ENCODE results near the gene ZBTB46. TPM values are rescaled to one million over a fixed set of nuclear protein-coding genes. Genes with fewer than 3 reads are reported as not detected.

ZBTB46 gene
- total RNA-seq, 6 experiments from 2014 or later = 0.38 to 1.1 (median 0.64) TPM

DNA sequence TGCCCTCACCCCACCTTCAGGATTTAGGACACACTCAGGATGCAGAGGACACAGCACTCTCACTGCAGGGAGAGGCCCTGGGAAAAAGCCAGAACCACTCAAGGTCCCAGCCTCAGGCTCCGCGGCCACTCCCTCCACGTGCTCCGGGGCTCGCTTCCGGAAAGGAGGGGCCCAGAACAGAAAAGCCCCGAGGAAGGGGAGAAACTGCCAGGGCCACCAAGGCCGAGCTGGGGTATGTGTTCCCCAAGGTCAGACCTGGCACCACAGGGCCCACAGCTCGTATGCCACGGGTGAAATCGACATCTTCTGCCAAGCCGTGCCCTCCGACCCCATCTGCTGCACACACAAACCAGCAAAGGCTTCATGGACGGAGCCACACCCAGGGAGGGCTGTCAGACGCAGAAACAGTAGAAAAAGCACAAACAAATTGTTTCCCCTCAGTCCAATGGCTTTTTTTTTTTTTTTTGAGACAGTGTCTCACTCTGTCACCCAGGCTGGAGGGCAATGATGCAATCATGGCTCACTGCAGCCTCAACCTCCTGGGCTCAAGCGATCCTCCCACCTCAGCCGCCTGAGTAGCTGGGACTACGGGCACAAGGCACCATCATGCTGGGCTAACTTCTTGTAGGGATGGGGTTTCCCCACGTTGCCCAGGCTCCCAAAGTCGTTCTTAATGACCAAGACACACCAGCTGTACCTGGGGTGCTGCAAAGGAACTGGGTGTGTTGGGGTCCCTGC lies 58.1 kb downstream of the ZBTB46 start:
- peaks cover 18% of the 10 kb centered on the region for H3K4me1 Mint-ChIP-seq (ENCODE audit: low read depth)
- TF ChIP-seq, protein P1, sequence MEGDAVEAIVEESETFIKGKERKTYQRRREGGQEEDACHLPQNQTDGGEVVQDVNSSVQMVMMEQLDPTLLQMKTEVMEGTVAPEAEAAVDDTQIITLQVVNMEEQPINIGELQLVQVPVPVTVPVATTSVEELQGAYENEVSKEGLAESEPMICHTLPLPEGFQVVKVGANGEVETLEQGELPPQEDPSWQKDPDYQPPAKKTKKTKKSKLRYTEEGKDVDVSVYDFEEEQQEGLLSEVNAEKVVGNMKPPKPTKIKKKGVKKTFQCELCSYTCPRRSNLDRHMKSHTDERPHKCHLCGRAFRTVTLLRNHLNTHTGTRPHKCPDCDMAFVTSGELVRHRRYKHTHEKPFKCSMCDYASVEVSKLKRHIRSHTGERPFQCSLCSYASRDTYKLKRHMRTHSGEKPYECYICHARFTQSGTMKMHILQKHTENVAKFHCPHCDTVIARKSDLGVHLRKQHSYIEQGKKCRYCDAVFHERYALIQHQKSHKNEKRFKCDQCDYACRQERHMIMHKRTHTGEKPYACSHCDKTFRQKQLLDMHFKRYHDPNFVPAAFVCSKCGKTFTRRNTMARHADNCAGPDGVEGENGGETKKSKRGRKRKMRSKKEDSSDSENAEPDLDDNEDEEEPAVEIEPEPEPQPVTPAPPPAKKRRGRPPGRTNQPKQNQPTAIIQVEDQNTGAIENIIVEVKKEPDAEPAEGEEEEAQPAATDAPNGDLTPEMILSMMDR (IDR thresholded peaks at IDR 0.05) = no peak
- no peaks in the 10 kb centered on the region for H3K36me3 Mint-ChIP-seq (ENCODE audit: low read depth)
- no peaks in the 10 kb centered on the region for H3K9me3 Mint-ChIP-seq
- peaks cover 6% of the 10 kb centered on the region for H3K27me3 Mint-ChIP-seq (ENCODE audit: insufficient read depth)
- no peak overlapping the region for H3K27ac Mint-ChIP-seq
- H3K4me3 Mint-ChIP-seq = no peak overlapping the region
- DNase-seq = no peak

DNA sequence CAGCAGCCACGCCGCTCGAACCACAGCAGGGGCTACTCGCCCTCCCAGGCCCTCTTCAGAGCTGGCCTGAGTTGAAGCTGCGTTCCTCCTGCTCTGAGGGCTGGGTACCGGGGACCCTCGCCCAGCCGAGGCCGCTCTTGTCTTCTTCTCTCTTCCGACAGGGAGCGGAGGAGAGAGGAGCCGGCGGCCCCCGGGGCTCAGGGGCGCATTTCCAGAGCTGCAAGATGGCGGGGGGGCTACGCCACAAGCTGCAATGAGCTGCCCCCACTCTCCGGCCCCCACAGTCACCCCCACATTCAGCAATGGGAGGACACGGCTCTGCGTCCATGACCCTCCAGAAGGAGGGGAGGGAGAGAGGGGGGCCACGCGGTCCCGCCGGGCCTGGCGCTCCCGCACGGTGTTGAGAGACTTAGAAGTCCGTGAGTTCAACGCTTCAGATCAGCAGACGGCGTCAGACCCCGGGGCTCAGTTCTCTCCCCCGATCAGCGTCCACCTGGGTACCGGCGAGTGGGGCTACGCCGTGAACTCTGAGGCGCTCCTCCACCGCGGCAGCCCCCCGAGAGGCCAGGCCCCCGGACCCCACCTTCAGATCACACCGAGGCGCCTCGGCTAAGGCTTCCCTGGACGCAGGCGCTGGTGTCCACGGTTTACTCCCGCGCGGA lies 59.9 kb downstream of the ZBTB46 start:
- Mint-ChIP-seq H3K27me3 (ENCODE audit: insufficient read depth) (peaks cover 10% of the 10 kb centered on the region), H3K36me3 (ENCODE audit: low read depth) (no peaks in the 10 kb centered on the region), H3K27ac (no peak overlapping the region), H3K4me1 (ENCODE audit: low read depth) (peaks cover 12% of the 10 kb centered on the region; the same call in 1 of the 2 replicates), H3K4me3 (no peak overlapping the region), H3K9me3 (no peaks in the 10 kb centered on the region)
- TF ChIP-seq, protein P1 (IDR thresholded peaks at IDR 0.05) = no peak
- no peak for DNase-seq

DNA sequence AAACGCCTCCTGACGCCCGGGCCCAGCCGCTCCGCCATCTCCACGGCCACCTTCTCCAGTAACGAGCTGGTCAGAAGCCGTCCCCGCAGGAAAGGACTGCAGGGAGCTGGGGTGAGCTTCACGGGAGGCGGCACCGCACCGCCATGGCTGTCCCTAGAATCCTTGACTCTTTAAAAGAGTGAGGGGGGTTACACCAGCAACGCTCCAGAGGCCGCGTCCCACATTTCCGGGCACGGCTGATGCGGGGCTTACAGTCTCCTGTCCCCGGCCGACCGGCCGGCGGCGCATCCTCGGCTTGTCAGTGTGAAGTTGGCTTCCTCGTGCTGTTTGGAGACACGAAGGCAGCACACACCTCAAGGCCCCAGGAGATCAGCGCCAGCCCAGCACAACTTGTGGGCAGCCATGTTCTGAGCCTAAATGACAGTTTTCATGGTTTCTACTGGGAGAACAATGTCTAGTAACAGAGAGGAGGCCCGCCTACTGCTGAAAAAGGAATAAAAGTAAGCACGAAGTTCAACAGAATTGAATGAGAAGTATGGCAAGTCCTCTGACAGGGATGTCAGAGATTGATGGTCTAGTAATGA lies 61.1 kb downstream of the ZBTB46 start:
- Mint-ChIP-seq H3K27me3 (ENCODE audit: insufficient read depth) (peaks cover 15% of the 10 kb centered on the region), H3K4me1 (ENCODE audit: low read depth) (peaks cover 12% of the 10 kb centered on the region; the same call in 1 of the 2 replicates), H3K27ac (no peak overlapping the region), H3K4me3 (no peak overlapping the region), H3K9me3 (no peaks in the 10 kb centered on the region), H3K36me3 (ENCODE audit: low read depth) (no peaks in the 10 kb centered on the region)
- no peak for DNase-seq
- TF ChIP-seq, protein P1 (IDR thresholded peaks at IDR 0.05) = no peak

DNA sequence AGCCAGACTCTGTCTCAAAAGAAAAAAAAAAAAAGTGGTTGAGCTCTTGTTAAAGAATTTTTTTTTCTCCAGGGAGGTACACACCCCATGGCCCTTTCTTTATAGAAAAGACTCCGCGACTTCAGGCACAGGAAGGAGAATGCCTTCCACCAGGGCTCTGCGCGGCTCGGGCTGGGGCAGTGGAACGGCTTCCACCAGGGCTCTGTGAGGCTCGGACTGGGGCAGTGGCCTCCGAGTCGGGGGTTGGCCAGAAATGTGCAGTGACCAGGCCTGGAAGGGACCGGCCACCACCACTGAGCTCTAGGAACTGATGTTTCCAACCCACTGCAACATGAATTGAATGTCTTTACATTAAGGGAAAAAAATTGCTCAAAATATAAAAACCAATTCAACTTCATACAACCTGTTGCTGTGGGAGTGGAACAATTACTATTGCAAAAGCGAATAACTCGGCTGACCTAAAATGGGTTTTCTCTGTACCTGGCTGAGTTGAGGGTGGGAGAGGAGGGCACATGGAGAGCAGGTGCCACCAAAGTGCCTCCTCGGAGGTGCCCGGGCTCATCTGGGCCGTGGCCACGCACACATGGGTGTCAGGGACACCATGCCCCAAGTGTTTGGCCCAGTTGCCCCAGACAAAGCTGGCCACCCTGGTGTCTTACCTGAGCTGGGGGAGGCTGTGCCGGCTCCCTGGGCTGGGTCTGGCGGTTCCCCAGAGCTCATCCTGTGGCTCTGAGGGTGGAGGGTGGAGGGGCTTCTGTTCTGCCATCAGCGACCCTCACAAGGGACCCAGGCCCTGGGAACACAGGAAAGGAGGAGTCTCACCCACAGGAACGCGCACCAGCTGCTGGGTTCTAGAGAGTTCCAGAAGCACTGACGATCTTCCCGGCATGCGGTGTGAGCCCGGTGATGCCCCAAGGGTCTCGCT lies 62.2 kb downstream of the ZBTB46 start:
- DNase-seq = no peak
- H3K27me3 Mint-ChIP-seq (ENCODE audit: insufficient read depth) = peaks cover 15% of the 10 kb centered on the region
- H3K4me1 Mint-ChIP-seq (ENCODE audit: low read depth) = peaks cover 7% of the 10 kb centered on the region; the same call in 1 of the 2 replicates
- H3K9me3 Mint-ChIP-seq = no peaks in the 10 kb centered on the region
- H3K4me3 Mint-ChIP-seq = no peak overlapping the region
- H3K27ac Mint-ChIP-seq = no peak overlapping the region
- TF ChIP-seq, protein P1 (IDR thresholded peaks at IDR 0.05) = no peak
- no peaks in the 10 kb centered on the region for H3K36me3 Mint-ChIP-seq (ENCODE audit: low read depth)

DNA sequence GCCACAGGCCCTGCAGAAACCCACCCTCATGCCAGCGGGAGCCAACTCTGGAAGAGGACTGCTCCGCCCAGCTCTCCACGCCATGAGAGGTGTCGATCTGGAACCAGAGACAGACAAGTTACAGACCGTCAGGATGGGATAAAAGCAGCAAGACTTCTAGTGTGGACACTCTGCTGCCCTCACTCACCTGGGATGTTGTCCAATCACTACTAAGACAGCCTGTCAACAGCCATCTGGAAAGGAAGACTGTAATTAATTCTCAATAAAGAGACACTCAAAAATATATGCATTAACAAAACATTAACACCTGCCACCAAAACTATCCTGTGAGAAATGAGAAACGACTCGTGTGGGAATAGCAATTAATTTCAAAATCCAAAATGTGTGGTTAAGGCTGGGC lies 63.2 kb downstream of the ZBTB46 start:
- TF ChIP-seq, protein P1 (IDR thresholded peaks at IDR 0.05) = no peak
- DNase-seq = no peak
- Mint-ChIP-seq H3K4me1 (ENCODE audit: low read depth) (peaks cover 3% of the 10 kb centered on the region; the same call in 1 of the 2 replicates), H3K27me3 (ENCODE audit: insufficient read depth) (peaks cover 20% of the 10 kb centered on the region), H3K4me3 (no peak overlapping the region), H3K36me3 (ENCODE audit: low read depth) (no peaks in the 10 kb centered on the region), H3K9me3 (no peaks in the 10 kb centered on the region), H3K27ac (no peak overlapping the region)
